ENCODE results near the gene SERTAD4.

- TF ChIP-seq CTCF (IDR thresholded peaks at IDR 0.05) (no peak), POLR2A (IDR thresholded peaks at IDR 0.05) (no peak)
These were observed 18.0 kb downstream of the SERTAD4 start for GRCh38 chr1:210250665-210250997.
